Tibial nerve (tissue), 4 donors: Measurements from ENCODE around the gene HIPK2.

Experiments used
- EP300 ChIP-seq, 2 donors: sonication (generic); formaldehyde crosslinking; IDR thresholded peaks; one replicate each; pipeline ENCODE4 v1.6.1; 2017; ENCODE audit warnings: antibody characterized with exemption in 2 of 2, mild to moderate bottlenecking in 1 of 2
- POLR2A ChIP-seq, 2 donors: fragments of 450-650 bp; IDR thresholded peaks; one replicate each; pipeline ENCODE4 v1.6.1; 2017; ENCODE audit warnings: antibody characterized with exemption in 2 of 2, mild to moderate bottlenecking in 2 of 2, moderate library complexity in 2 of 2
- TF ChIP-seq, protein P1 (sequence below), 5 experiments: fragments of 200-600 bp in 3 of 5; fragments of 450-650 bp in 2 of 5; sonication (generic) in 3 of 5; IDR thresholded peaks; one replicate each; pipeline ENCODE4 v1.5.1; 2016 to 2019; ENCODE audit warnings: antibody characterized with exemption in 5 of 5, mild to moderate bottlenecking in 3 of 5, moderate library complexity in 2 of 5

DNA sequence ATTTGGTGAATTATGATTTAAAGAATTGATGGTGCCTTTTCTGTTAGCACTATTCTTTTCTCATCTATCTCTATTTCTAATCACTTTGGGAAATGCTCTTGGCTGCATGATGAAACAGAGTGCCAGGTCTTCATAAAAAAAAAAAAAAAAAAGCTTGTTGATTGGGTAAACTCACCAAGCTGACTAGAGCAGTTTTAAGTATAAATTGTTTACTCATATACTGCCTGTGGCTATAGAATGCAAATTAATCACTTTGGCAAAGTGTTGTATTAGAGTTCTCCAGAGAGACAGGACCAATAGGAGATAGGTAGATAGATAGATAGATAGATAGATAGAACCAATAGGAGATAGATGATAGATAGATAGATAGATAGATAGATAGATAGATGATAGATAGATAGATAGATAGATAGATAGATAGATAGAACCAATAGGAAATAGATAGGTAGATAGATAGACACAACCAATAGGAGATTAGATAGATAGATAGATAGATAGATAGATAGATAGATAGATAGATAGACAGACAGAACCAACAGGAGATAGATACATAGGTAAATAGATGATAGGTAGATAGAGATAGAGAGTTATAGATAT, 31.1 kb upstream of the HIPK2 start:
- TF ChIP-seq, protein P1, sequence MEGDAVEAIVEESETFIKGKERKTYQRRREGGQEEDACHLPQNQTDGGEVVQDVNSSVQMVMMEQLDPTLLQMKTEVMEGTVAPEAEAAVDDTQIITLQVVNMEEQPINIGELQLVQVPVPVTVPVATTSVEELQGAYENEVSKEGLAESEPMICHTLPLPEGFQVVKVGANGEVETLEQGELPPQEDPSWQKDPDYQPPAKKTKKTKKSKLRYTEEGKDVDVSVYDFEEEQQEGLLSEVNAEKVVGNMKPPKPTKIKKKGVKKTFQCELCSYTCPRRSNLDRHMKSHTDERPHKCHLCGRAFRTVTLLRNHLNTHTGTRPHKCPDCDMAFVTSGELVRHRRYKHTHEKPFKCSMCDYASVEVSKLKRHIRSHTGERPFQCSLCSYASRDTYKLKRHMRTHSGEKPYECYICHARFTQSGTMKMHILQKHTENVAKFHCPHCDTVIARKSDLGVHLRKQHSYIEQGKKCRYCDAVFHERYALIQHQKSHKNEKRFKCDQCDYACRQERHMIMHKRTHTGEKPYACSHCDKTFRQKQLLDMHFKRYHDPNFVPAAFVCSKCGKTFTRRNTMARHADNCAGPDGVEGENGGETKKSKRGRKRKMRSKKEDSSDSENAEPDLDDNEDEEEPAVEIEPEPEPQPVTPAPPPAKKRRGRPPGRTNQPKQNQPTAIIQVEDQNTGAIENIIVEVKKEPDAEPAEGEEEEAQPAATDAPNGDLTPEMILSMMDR (IDR thresholded peaks at IDR 0.05) = no peak
- no peak for TF ChIP-seq POLR2A (IDR thresholded peaks at IDR 0.05)
- no peak for TF ChIP-seq EP300 (IDR thresholded peaks at IDR 0.05)
